Mucosa of stomach (tissue), 1 donor: Measurements from ENCODE around the gene BRAF.
"Not testable (repeated sequence)": the region's sequence is repeated elsewhere in the genome, so short reads cannot be mapped to it uniquely, and the experiment has no call there.

Experiments
- H3K27me3 ChIP-seq: one replicate; pipeline ENCODE4 v1.7.0; 2013; ENCODE audit warnings: mild to moderate bottlenecking, low read length; ENCODE audit not compliant: control insufficient read depth, insufficient read depth
- H3K36me3 ChIP-seq: one replicate; pipeline ENCODE4 v1.7.0; 2013; ENCODE audit warnings: low read length; ENCODE audit not compliant: control insufficient read depth, insufficient read depth
- H3K4me1 ChIP-seq: one replicate; pipeline ENCODE4 v1.7.0; 2013; ENCODE audit warnings: mild to moderate bottlenecking, low read length; ENCODE audit not compliant: control insufficient read depth, insufficient read depth
- H3K4me3 ChIP-seq: one replicate; pipeline ENCODE4 v1.7.0; 2013; ENCODE audit warnings: low read length
- H3K9ac ChIP-seq: one replicate; pipeline ENCODE4 v1.7.0; 2013; ENCODE audit warnings: mild to moderate bottlenecking, low read length, moderate library complexity
- H3K9me3 ChIP-seq: one replicate; pipeline ENCODE4 v1.7.0; 2013; ENCODE audit warnings: mild to moderate bottlenecking, low read length, moderate library complexity; ENCODE audit not compliant: control insufficient read depth
- donor health status: Pancreatic carcinoma.

The BRAF gene

DNA sequence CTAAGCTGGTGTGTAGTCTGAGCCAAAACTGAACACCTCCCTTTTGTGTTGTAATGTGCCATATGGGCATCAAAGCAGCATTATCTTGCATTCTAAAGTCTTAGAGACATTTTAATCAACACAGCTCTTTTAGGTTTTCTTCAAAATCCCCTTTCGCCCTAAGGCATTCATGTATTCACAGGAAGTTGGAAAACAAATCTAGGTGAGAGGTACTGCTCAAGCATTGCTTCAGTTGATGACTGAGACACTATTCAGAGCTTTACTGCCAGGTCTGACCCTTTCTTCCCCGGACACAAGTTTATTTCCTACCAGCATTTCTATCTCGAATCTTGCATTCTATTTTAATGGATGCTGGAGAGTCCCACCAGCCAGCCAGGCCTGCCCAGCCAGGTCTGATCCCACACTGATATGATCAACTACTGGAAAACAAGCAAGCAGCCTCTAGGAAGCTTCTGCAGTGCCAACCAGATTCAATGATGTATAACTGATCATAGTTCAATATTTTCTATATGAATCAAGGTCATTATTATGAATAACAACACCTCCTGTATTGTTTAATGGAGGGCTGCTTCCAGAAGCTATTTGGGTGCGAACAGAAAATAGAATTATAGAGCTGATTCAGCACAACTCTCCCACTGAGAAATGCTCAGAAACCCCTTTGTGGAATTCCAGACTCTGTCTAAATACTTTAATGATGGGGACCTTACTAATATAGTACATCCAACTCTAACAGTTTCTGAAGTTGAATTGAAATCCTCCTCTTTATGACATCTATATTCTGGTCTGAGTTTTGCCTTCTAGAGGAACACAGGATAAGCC is 4.0 kb upstream of the BRAF start:
- Histone ChIP-seq H3K9me3 (no peaks in the 10 kb centered on the region), H3K27me3 (no peaks in the 10 kb centered on the region), H3K9ac (no peak overlapping the region)

DNA sequence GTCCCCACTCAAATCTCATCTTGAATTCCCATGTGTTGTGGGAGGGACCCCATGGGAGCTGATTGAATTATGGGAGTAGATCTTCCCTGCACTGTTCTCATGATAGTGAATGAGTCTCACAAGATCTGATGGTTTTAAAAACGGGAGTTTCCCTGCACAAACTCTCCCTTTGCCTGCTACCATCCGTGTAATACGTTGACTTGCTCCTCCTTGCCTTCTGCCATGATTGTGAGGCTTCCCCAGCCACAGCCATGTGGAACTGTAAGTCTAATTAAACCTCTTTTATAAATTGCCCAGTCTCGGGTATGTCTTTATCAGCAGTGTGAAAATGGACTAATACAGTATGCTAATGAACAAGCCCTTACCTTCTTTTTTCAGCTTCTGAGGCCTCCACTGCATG is 3.2 kb upstream of the BRAF start:
- not testable (repeated sequence) for H3K9me3 ChIP-seq, H3K36me3 ChIP-seq, H3K9ac ChIP-seq, H3K4me1 ChIP-seq, H3K4me3 ChIP-seq, H3K27me3 ChIP-seq

More for the DNA sequence above, 4.0 kb upstream of the BRAF start:
- Histone ChIP-seq H3K4me1 (no peaks in the 10 kb centered on the region), H3K36me3 (no peaks in the 10 kb centered on the region), H3K4me3 (no peak overlapping the region)

DNA sequence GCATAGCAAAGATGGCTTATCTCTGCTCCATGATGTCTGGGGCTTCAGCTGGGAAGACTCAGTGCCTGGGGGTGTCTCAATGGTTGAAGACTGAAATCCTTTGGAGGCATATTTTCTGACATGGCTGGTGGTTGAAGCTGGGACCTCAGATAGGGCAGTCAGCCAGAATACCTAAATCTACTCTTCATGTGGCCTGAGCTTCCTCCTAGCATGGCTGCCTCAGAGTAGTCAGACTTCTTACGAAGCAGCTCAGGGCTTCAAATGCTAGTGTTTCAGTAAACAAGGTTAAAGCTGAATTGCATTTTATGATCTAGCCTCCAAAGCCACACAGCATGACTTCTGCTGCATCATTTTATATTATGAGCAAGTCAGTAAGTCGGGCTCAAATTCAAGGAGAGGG is 2.6 kb upstream of the BRAF start:
- H3K4me3 ChIP-seq = no peak overlapping the region
- H3K9ac ChIP-seq = no peak overlapping the region
- no peaks in the 10 kb centered on the region for H3K4me1 ChIP-seq
- no peaks in the 10 kb centered on the region for H3K27me3 ChIP-seq
- no peaks in the 10 kb centered on the region for H3K9me3 ChIP-seq
- no peaks in the 10 kb centered on the region for H3K36me3 ChIP-seq

DNA sequence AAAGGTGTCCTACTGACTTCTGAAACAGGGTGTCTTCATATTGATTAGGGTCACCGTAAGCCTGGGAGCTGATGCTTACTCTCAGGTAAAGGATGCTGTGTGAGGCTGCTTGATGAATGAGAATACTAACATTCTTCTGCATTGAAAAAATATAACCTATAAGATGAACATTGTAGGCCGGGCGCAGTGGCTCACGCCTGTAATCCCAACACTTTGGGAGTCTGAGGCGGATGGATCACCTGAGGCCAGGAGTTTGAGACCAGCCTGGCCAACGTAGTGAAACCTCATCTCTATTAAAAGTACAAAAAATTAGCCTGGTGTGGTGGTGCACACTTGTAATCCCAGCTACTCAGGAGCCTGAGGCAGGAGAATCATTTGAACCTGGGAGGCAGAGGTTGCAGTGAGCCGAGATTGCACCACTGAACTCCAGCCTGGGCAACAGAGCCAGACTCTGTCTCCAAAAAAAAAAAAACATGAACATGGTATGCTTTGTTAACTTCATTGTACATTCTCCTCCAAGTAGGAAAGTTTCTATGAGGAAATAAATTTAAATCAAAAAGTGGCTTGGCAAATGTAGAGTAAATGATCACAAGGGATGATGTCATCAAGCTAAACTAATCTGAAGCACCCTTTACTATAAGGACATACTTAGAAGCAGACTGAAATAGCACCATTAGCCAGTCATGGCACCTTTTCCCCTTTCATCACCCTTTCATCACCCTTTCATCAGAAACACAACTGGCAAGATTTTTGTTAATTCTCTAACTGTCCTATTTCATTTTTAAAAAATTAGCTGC is 1.5 kb upstream of the BRAF start:
- Histone ChIP-seq H3K9ac (no peak overlapping the region), H3K9me3 (no peaks in the 10 kb centered on the region), H3K4me3 (no peak overlapping the region), H3K4me1 (no peaks in the 10 kb centered on the region), H3K27me3 (no peaks in the 10 kb centered on the region), H3K36me3 (no peaks in the 10 kb centered on the region)

DNA sequence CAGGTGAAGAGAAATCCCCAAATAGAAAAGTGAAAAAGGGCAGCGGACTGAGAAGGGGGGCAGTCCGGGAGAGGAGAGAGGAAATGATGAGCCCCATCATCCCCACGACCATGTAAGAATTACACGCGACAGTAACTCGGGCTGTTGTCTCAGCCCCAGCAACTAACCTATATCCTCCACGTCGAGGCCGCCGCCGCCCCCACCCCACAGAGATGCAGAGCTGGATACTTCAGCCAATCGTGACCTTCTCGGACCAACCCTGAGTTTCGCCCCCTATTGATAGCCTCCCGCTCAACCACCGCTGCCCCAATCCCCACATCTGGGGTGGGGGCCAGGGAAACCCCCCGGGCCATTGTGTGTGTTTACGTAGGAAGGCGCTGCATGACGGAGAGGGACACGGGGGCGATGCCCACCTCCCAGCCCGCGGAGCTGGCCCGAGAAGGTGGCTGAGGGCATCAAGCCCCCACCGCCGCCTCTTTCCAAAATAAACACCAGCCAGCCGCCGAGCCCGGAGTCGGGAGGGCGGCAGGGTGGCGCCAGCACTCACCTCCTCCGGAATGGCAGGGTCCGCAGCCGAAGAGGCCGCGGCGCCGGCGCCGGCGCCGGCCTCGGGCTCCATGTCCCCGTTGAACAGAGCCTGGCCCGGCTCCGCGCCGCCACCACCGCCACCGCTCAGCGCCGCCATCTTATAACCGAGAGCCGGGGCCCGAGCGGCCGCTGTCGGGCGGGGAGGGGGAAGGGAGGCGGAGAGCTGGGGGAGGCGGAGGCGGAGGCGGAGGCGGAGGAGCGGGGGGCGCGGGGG is 509 bp downstream of the BRAF start:
- Histone ChIP-seq H3K4me3 (peak overlapping the region; percentile 87), H3K9ac (peak overlapping the region; percentile 99), H3K36me3 (no peaks in the 10 kb centered on the region), H3K9me3 (no peaks in the 10 kb centered on the region), H3K27me3 (no peaks in the 10 kb centered on the region), H3K4me1 (no peaks in the 10 kb centered on the region)

DNA sequence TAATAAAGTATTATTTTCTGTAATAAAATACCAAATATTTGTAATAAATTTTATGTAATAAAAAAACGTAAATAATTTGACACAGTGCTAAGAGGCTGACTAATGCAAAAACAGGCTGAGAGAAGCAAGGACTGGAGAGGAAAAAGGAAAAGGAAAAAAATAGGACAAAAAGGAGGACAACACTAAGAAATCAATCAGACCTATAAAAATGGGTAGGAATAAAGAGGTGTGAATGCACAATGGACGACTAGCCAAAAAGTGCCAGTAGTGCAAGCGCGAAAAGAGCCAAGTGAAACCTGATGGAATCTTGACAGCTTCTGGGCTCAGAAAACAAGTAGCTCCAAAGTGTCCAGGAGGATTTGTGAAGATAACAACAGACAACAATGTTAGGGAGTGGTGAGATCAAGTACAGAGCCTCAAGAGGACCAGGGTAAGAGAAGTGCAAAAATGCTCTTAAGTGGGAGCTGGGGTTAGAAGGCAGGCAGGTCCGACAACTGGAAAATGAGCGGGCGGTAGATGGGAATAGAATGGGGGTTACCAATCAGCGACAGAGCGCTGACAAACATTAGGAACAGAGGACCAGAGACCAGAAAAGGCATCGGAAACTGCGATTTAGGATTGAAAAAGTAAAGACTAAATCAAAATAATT is 1.2 kb downstream of the BRAF start:
- no peaks in the 10 kb centered on the region for H3K9me3 ChIP-seq
- peak overlapping the region; percentile 99 for H3K9ac ChIP-seq
- no peaks in the 10 kb centered on the region for H3K4me1 ChIP-seq
- no peaks in the 10 kb centered on the region for H3K36me3 ChIP-seq
- peak overlapping the region; percentile 87 for H3K4me3 ChIP-seq
- no peaks in the 10 kb centered on the region for H3K27me3 ChIP-seq

DNA sequence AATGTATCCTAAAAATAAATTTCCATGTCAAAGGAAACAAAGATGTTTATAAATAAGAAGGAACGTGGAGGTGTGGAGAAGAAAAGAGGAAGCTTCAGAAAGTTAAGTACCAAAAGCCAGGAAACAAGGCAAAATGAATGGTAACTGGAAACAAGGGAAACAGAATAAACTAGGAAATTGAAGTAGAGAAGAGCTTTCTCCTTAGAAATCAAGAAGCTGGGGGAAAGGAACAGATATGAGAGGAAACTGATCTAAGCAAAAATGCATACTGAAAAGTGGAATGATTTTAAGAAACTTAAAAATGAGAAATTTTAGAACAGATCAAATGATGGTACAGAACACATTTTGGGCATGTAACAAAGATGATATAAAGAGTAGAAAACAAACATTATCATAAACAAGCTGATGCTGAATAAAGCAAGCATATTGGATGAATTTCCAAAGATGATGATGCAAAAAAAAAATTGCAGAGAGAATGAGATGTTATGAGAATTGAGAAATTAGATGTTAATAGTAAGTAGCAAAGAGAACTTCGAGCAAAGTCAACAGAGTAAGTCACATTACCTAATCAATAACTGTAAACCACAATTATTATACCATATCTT is 1.9 kb downstream of the BRAF start:
- no peaks in the 10 kb centered on the region for H3K36me3 ChIP-seq
- no peaks in the 10 kb centered on the region for H3K27me3 ChIP-seq
- no peaks in the 10 kb centered on the region for H3K4me1 ChIP-seq
- no peaks in the 10 kb centered on the region for H3K9me3 ChIP-seq
- no peak overlapping the region for H3K9ac ChIP-seq
- H3K4me3 ChIP-seq = no peak overlapping the region

DNA sequence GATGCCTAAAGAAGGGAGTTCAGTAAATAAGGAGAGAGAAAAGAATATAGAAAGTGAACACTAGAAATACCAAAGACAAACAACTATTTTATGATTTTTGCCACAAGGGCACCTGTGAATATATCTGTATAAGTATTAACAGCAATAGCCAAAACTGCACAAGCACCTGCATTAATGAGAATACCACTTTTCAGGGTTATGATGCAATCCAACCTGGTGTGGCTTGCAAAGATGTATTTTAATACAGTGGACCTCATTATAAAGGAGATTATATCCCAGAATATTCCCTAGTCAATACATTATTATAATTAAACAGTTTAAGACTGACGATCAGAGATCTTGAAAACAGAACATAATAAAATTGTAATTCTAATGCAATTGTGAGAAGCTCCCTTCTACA is 4.0 kb downstream of the BRAF start:
- H3K36me3 ChIP-seq = no peaks in the 10 kb centered on the region
- no peaks in the 10 kb centered on the region for H3K27me3 ChIP-seq
- no peak overlapping the region for H3K9ac ChIP-seq
- H3K9me3 ChIP-seq = no peaks in the 10 kb centered on the region
- H3K4me3 ChIP-seq = no peak overlapping the region
- no peaks in the 10 kb centered on the region for H3K4me1 ChIP-seq

DNA sequence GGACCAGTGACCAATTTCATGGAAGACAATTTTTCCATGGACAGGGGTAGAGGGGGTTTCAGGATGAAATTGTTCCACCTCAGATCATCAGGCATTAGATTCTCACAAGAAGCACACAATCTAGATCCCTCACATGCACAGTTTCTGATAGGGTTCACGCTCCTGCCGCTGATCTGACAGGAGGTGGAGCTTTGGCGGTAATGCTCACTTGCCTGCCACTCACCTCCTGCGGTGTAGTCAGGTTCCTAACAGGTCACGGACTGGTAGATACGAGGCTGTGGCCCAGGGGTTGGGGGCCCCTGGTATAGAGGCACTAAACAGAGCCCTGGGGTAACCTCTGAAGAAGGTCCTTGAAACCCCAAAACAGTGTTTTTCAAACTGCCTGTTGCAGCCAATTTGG is 6.5 kb downstream of the BRAF start:
- H3K4me1 ChIP-seq = no peaks in the 10 kb centered on the region
- no peaks in the 10 kb centered on the region for H3K36me3 ChIP-seq
- H3K9ac ChIP-seq = no peak overlapping the region
- H3K4me3 ChIP-seq = no peak overlapping the region
- H3K9me3 ChIP-seq = no peaks in the 10 kb centered on the region
- H3K27me3 ChIP-seq = no peaks in the 10 kb centered on the region

DNA sequence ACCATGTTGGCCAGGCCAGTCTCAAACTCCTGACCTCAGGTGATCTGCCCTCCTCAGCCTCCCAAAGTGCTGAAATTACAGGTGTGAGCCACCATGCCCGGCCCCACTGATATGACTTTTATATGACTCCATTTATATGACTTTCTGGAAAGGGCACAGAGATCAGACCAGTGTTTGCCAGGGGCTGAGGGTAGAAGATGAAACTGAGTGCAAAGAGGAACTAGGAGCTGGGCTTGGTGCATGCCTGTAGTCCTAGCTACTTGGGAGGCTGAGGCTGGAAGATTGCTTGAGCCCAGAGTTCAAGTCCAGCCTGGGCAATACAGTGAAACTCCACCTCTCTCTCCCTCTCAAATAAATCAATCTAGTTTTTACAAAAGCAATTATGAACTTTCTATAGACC is 7.5 kb downstream of the BRAF start:
- H3K36me3 ChIP-seq = no peaks in the 10 kb centered on the region
- no peaks in the 10 kb centered on the region for H3K27me3 ChIP-seq
- no peaks in the 10 kb centered on the region for H3K9me3 ChIP-seq
- H3K4me3 ChIP-seq = no peak overlapping the region
- H3K4me1 ChIP-seq = peaks cover 8% of the 10 kb centered on the region
- no peak overlapping the region for H3K9ac ChIP-seq

DNA sequence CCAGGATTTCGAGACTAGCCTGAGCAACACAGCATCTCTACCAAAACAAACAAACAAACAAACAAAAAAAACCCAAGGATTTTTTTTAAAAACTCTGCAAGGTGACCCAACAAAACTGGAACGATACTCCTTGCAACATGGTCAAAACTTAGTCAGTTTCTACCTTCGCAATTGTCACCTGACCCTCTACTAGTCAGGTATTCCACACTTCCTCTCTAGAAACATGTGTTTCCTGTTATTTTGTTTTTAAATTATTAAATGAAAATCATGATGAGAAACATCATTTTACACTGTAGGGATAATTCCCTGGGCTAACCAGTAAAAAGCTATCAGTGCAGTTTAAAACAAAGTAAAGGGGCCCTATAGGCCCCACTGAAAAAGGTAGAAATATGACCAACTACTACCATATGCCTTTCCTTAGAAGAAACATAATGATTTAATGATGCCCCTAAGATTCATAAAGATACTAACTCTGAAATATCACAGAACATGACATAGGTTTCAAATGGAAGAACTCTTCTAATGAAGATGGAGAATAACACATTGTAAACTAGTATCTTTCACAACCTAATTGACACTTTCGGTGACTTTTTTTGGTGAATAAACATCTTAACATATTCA is 8.7 kb downstream of the BRAF start:
- no peak overlapping the region for H3K4me3 ChIP-seq
- peaks cover 9% of the 10 kb centered on the region for H3K4me1 ChIP-seq
- no peak overlapping the region for H3K9ac ChIP-seq
- no peaks in the 10 kb centered on the region for H3K9me3 ChIP-seq
- no peaks in the 10 kb centered on the region for H3K36me3 ChIP-seq
- no peaks in the 10 kb centered on the region for H3K27me3 ChIP-seq
